Suppressor macrophage treated with lipopolysaccharide for 1 hour (primary cell): ENCODE data around the gene DDC.
A peak's percentile ranks its signal among the peaks of the same experiment; 100 is the strongest.

Source experiments
- DNase-seq, 3 donors: peaks; one replicate each; pipeline ENCODE4 v3.0.0-alpha.2; 2020 to 2022

Gene DDC

DNA sequence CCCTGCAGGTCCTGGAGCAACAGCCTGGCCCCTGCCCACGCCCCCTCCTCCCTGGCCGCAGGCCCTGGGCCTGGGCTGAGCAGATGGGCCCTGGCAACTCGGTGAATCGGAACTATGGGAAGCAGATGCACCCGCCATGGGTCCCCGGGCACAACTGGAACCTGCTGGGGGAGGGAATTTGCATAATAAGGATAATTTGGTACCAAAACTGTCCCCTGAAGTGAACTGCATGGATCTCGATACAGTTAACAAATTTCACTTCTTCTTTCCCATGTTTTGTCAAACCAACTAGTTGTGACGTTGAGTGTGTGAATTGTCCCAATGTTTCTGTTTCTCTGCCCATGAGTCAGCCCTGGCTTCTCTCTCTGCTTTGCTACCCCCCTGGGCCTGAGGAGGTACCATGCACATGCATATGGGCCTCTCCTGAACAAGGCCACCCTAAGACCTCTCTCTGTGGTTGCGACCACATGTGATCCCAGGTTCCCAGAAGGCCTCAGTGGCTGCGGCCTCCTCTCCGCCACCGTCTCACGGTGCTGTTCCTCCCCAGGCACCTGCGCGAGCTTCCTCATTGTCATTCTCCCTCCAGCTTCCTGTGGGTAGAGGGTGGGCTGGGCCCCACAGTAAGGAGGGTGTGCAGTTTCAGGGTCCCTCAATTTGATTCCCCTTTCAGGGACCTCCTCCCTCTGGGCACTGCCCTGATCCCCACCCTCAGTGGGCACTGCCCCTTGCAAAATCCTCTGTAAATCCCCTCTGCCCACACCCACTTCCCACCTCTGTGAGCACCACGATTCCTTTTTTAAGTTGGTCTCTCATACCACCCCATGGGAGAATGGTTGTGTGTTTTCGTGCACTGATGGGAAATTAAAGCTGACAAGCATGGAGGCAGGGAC lies 155.1 kb downstream of the DDC start:
- peak; percentile 88 to 96 (median 90) for DNase-seq
